WTC11 (cell line): ENCODE results near the gene PAK5. TPM values are rescaled to one million over a fixed set of nuclear protein-coding genes. Genes with fewer than 3 reads are reported as not detected.

Source experiments
- ATAC-seq: fragments of 200-7000 bp; cut with Tn5 transposase; 2 replicates; pipeline ENCODE4 v1.10.0; 2021; ENCODE audit warnings: mild to moderate bottlenecking, moderate library complexity
- CTCF ChIA-PET: fragments of 300-600 bp; sonication (Branson Sonifier 250); formaldehyde crosslinking; loops from one replicate; lab custom pipeline; 2021; ENCODE audit warnings: antibody characterized with exemption; lab: Charles Lee
- POLR2A ChIA-PET: fragments of 350-600 bp; sonication (Branson Sonifier 250); formaldehyde crosslinking; loops from one replicate; lab custom pipeline; 2021; ENCODE audit warnings: antibody characterized with exemption; lab: Charles Lee
- DNase-seq: peaks from one replicate; pipeline ENCODE4 v3.0.0; 2021; ENCODE audit warnings: low spot score
- H3K27ac Mint-ChIP-seq: 2 replicates; pipeline ENCODE4 v1.8.0; 2021; ENCODE audit warnings: mixed read lengths
- H3K27me3 Mint-ChIP-seq: 2 replicates; pipeline ENCODE4 v1.8.0; 2021; ENCODE audit warnings: low read depth, mild to moderate bottlenecking, moderate library complexity, mixed read lengths
- H3K36me3 Mint-ChIP-seq: 2 replicates; pipeline ENCODE4 v1.8.0; 2021; ENCODE audit warnings: mixed read lengths
- H3K4me1 Mint-ChIP-seq: 2 replicates; pipeline ENCODE4 v1.8.0; 2022; ENCODE audit warnings: mixed read lengths
- H3K4me3 Mint-ChIP-seq: 2 replicates; pipeline ENCODE4 v1.8.0; 2021; ENCODE audit warnings: mild to moderate bottlenecking, moderate library complexity, mixed read lengths
- H3K9me3 Mint-ChIP-seq: 2 replicates; pipeline ENCODE4 v1.8.0; 2021; ENCODE audit warnings: mixed read lengths
- CBFB ChIP-seq: sonication (generic); formaldehyde crosslinking; IDR thresholded peaks from 2 replicates; pipeline ENCODE4 v1.8.1; 2022; ENCODE audit warnings: mild to moderate bottlenecking, low read depth, missing genetic modification reagents
- EMX1 ChIP-seq: fragments of 250-450 bp; sonication (Bioruptor Pico); IDR thresholded peaks from 2 replicates; pipeline ENCODE4 v1.8.0; 2021; ENCODE audit warnings: mild to moderate bottlenecking
- ETV6 ChIP-seq: sonication (generic); formaldehyde crosslinking; IDR thresholded peaks from 2 replicates; pipeline ENCODE4 v1.8.1; 2022; ENCODE audit warnings: mild to moderate bottlenecking, missing genetic modification reagents
- GRHL2 ChIP-seq: fragments of 250-450 bp; sonication (Bioruptor Pico); IDR thresholded peaks from 2 replicates; pipeline ENCODE4 v1.8.0; 2022; ENCODE audit warnings: mild to moderate bottlenecking, moderate library complexity; ENCODE audit not compliant: insufficient replicate concordance, severe bottlenecking
- HMGA2 ChIP-seq: fragments of 250-450 bp; sonication (Bioruptor Pico); IDR thresholded peaks from 2 replicates; pipeline ENCODE4 v1.4.0; 2021; ENCODE audit warnings: mild to moderate bottlenecking, moderate library complexity
- JUN ChIP-seq: sonication (generic); formaldehyde crosslinking; IDR thresholded peaks from 2 replicates; pipeline ENCODE4 v1.8.0; 2023; ENCODE audit warnings: mild to moderate bottlenecking, missing genetic modification reagents
- NR2C2 ChIP-seq: sonication (generic); formaldehyde crosslinking; IDR thresholded peaks from 2 replicates; pipeline ENCODE4 v1.8.0; 2022; ENCODE audit warnings: mild to moderate bottlenecking, missing genetic modification reagents
- PRRX2 ChIP-seq: fragments of 250-450 bp; sonication (Bioruptor Pico); IDR thresholded peaks from 2 replicates; pipeline ENCODE4 v1.8.0; 2021; ENCODE audit warnings: mild to moderate bottlenecking
- ZNF416 ChIP-seq: fragments of 250-450 bp; sonication (Bioruptor Pico); IDR thresholded peaks from 2 replicates; pipeline ENCODE4 v1.9.0; 2021; ENCODE audit warnings: mild to moderate bottlenecking, inconsistent platforms
- ZNF671 ChIP-seq: fragments of 250-450 bp; sonication (Bioruptor Pico); IDR thresholded peaks from 2 replicates; pipeline ENCODE4 v1.8.0; 2021; ENCODE audit warnings: mild to moderate bottlenecking
- total RNA-seq: library from RNA; stranded (reverse); gene quantifications from 3 replicates; pipeline ENCODE4 v1.2.3, GENCODE V29; 2021
- TF ChIP-seq, protein P1 (sequence below): fragments of 200-600 bp; IDR thresholded peaks from 2 replicates; pipeline ENCODE4 v1.8.0; 2022; ENCODE audit warnings: antibody characterized with exemption
- TF ChIP-seq, protein P2 (sequence below): sonication (generic); formaldehyde crosslinking; IDR thresholded peaks from 2 replicates; pipeline ENCODE4 v1.8.1; 2022; ENCODE audit warnings: mild to moderate bottlenecking, missing genetic modification reagents, moderate library complexity, borderline replicate concordance
- TF ChIP-seq, protein P3 (sequence below): sonication (generic); formaldehyde crosslinking; IDR thresholded peaks from 2 replicates; pipeline ENCODE4 v1.8.0; 2022; ENCODE audit warnings: mild to moderate bottlenecking, missing genetic modification reagents
- TF ChIP-seq, protein P4 (sequence below): sonication (generic); formaldehyde crosslinking; IDR thresholded peaks from 2 replicates; pipeline ENCODE4 v1.8.1; 2023; ENCODE audit warnings: mild to moderate bottlenecking, missing genetic modification reagents
- TF ChIP-seq, protein P5 (sequence below): sonication (generic); formaldehyde crosslinking; IDR thresholded peaks from 2 replicates; pipeline ENCODE4 v1.8.1; 2022; ENCODE audit warnings: missing genetic modification reagents, borderline replicate concordance
- TF ChIP-seq, protein P6 (sequence below): sonication (generic); formaldehyde crosslinking; IDR thresholded peaks from 2 replicates; pipeline ENCODE4 v1.8.0; 2022; ENCODE audit warnings: mild to moderate bottlenecking, missing genetic modification reagents
- TF ChIP-seq, protein P7 (sequence below): fragments of 250-450 bp; sonication (Bioruptor Pico); IDR thresholded peaks from 2 replicates; pipeline ENCODE4 v1.9.0; 2021; ENCODE audit warnings: moderate library complexity, mild to moderate bottlenecking, inconsistent platforms, borderline replicate concordance
- TF ChIP-seq, protein P8 (sequence below): sonication (generic); formaldehyde crosslinking; IDR thresholded peaks from 2 replicates; pipeline ENCODE4 v1.8.1; 2023; ENCODE audit warnings: mild to moderate bottlenecking, missing genetic modification reagents
- TF ChIP-seq, protein P9 (sequence below): sonication (generic); formaldehyde crosslinking; IDR thresholded peaks from 2 replicates; pipeline ENCODE4 v1.8.1; 2023; ENCODE audit warnings: mild to moderate bottlenecking, missing genetic modification reagents, borderline replicate concordance
- TF ChIP-seq, protein P10 (sequence below): sonication (generic); formaldehyde crosslinking; IDR thresholded peaks from 2 replicates; pipeline ENCODE4 v1.8.0; 2023; ENCODE audit warnings: missing genetic modification reagents

Gene PAK5
- total RNA-seq, 1 experiment from 2014 or later: 0.31 TPM

DNA sequence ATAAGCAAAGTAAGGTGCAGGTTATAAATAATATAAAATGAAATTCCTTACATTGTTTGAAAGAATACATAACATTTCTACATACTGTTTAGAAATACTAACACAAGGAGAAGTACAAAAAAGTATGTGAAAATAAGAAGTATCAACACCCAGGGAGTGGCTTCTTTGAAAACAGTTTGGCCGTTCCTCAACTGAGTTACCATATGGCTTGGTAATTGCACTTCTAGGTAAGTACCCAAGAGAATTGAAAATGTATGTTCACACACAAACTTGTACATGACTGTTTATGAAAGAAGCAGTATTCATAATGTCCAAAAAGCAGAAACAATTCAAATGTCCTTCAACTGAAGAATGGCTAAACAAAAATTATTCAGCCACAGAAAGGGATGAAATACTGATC lies 30.7 kb downstream of the PAK5 start (continued):
- TF ChIP-seq ZNF416 (no peak), CBFB (CRISPR knock-in tag) (no peak)
- TF ChIP-seq, protein P1, sequence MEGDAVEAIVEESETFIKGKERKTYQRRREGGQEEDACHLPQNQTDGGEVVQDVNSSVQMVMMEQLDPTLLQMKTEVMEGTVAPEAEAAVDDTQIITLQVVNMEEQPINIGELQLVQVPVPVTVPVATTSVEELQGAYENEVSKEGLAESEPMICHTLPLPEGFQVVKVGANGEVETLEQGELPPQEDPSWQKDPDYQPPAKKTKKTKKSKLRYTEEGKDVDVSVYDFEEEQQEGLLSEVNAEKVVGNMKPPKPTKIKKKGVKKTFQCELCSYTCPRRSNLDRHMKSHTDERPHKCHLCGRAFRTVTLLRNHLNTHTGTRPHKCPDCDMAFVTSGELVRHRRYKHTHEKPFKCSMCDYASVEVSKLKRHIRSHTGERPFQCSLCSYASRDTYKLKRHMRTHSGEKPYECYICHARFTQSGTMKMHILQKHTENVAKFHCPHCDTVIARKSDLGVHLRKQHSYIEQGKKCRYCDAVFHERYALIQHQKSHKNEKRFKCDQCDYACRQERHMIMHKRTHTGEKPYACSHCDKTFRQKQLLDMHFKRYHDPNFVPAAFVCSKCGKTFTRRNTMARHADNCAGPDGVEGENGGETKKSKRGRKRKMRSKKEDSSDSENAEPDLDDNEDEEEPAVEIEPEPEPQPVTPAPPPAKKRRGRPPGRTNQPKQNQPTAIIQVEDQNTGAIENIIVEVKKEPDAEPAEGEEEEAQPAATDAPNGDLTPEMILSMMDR: no peak
- TF ChIP-seq, protein P2, sequence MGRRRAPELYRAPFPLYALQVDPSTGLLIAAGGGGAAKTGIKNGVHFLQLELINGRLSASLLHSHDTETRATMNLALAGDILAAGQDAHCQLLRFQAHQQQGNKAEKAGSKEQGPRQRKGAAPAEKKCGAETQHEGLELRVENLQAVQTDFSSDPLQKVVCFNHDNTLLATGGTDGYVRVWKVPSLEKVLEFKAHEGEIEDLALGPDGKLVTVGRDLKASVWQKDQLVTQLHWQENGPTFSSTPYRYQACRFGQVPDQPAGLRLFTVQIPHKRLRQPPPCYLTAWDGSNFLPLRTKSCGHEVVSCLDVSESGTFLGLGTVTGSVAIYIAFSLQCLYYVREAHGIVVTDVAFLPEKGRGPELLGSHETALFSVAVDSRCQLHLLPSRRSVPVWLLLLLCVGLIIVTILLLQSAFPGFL (CRISPR knock-in tag): no peak

DNA sequence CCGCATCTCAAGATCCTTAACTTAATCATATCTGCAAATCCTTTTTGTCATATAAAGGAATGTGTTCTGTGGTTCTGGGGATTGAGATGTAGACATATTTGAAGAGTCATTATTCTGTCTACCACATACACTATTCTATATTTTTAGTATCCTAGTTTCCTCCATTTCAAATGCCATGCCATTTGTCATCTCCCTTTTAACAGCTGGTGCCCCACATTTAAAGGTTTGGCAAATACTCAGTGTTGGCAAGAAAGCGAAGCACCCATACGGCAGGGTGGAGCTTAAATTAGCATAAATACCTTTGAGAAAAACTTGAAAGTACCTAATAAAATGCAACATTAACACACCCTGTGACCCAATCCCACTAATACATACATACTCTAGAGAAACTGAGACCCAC lies 31.7 kb downstream of the PAK5 start:
- ChIA-PET POLR2A (no interaction called here), CTCF (no interaction called here)
- Mint-ChIP-seq H3K27me3 (no peaks in the 10 kb centered on the region), H3K36me3 (no peaks in the 10 kb centered on the region), H3K4me3 (no peak overlapping the region), H3K4me1 (peaks cover 4% of the 10 kb centered on the region; the same call in 1 of the 2 replicates), H3K9me3 (peaks cover 10% of the 10 kb centered on the region), H3K27ac (no peak overlapping the region)
- ATAC-seq (no peak), DNase-seq (no peak)
- TF ChIP-seq NR2C2 (CRISPR knock-in tag) (no peak), HMGA2 (CRISPR knock-in tag) (no peak), ZNF671 (no peak), JUN (CRISPR knock-in tag) (no peak), GRHL2 (CRISPR knock-in tag) (no peak), PRRX2 (no peak), ETV6 (no peak), EMX1 (CRISPR knock-in tag) (no peak)
- TF ChIP-seq, protein P3, sequence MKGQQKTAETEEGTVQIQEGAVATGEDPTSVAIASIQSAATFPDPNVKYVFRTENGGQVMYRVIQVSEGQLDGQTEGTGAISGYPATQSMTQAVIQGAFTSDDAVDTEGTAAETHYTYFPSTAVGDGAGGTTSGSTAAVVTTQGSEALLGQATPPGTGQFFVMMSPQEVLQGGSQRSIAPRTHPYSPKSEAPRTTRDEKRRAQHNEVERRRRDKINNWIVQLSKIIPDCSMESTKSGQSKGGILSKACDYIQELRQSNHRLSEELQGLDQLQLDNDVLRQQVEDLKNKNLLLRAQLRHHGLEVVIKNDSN (CRISPR knock-in tag): no peak
- TF ChIP-seq, protein P4, sequence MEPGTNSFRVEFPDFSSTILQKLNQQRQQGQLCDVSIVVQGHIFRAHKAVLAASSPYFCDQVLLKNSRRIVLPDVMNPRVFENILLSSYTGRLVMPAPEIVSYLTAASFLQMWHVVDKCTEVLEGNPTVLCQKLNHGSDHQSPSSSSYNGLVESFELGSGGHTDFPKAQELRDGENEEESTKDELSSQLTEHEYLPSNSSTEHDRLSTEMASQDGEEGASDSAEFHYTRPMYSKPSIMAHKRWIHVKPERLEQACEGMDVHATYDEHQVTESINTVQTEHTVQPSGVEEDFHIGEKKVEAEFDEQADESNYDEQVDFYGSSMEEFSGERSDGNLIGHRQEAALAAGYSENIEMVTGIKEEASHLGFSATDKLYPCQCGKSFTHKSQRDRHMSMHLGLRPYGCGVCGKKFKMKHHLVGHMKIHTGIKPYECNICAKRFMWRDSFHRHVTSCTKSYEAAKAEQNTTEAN (CRISPR knock-in tag): no peak
- TF ChIP-seq, protein P5, sequence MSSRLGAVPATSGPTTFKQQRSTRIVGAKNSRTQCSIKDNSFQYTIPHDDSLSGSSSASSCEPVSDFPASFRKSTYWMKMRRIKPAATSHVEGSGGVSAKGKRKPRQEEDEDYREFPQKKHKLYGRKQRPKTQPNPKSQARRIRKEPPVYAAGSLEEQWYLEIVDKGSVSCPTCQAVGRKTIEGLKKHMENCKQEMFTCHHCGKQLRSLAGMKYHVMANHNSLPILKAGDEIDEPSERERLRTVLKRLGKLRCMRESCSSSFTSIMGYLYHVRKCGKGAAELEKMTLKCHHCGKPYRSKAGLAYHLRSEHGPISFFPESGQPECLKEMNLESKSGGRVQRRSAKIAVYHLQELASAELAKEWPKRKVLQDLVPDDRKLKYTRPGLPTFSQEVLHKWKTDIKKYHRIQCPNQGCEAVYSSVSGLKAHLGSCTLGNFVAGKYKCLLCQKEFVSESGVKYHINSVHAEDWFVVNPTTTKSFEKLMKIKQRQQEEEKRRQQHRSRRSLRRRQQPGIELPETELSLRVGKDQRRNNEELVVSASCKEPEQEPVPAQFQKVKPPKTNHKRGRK (CRISPR knock-in tag): no peak
- TF ChIP-seq, protein P6, sequence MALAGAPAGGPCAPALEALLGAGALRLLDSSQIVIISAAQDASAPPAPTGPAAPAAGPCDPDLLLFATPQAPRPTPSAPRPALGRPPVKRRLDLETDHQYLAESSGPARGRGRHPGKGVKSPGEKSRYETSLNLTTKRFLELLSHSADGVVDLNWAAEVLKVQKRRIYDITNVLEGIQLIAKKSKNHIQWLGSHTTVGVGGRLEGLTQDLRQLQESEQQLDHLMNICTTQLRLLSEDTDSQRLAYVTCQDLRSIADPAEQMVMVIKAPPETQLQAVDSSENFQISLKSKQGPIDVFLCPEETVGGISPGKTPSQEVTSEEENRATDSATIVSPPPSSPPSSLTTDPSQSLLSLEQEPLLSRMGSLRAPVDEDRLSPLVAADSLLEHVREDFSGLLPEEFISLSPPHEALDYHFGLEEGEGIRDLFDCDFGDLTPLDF (CRISPR knock-in tag): no peak
- TF ChIP-seq, protein P7, sequence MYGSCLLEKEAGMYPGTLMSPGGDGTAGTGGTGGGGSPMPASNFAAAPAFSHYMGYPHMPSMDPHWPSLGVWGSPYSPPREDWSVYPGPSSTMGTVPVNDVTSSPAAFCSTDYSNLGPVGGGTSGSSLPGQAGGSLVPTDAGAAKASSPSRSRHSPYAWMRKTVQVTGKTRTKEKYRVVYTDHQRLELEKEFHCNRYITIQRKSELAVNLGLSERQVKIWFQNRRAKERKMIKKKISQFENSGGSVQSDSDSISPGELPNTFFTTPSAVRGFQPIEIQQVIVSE (CRISPR knock-in tag): no peak
- TF ChIP-seq, protein P8, sequence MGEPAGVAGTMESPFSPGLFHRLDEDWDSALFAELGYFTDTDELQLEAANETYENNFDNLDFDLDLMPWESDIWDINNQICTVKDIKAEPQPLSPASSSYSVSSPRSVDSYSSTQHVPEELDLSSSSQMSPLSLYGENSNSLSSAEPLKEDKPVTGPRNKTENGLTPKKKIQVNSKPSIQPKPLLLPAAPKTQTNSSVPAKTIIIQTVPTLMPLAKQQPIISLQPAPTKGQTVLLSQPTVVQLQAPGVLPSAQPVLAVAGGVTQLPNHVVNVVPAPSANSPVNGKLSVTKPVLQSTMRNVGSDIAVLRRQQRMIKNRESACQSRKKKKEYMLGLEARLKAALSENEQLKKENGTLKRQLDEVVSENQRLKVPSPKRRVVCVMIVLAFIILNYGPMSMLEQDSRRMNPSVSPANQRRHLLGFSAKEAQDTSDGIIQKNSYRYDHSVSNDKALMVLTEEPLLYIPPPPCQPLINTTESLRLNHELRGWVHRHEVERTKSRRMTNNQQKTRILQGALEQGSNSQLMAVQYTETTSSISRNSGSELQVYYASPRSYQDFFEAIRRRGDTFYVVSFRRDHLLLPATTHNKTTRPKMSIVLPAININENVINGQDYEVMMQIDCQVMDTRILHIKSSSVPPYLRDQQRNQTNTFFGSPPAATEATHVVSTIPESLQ: no peak
- TF ChIP-seq, protein P9, sequence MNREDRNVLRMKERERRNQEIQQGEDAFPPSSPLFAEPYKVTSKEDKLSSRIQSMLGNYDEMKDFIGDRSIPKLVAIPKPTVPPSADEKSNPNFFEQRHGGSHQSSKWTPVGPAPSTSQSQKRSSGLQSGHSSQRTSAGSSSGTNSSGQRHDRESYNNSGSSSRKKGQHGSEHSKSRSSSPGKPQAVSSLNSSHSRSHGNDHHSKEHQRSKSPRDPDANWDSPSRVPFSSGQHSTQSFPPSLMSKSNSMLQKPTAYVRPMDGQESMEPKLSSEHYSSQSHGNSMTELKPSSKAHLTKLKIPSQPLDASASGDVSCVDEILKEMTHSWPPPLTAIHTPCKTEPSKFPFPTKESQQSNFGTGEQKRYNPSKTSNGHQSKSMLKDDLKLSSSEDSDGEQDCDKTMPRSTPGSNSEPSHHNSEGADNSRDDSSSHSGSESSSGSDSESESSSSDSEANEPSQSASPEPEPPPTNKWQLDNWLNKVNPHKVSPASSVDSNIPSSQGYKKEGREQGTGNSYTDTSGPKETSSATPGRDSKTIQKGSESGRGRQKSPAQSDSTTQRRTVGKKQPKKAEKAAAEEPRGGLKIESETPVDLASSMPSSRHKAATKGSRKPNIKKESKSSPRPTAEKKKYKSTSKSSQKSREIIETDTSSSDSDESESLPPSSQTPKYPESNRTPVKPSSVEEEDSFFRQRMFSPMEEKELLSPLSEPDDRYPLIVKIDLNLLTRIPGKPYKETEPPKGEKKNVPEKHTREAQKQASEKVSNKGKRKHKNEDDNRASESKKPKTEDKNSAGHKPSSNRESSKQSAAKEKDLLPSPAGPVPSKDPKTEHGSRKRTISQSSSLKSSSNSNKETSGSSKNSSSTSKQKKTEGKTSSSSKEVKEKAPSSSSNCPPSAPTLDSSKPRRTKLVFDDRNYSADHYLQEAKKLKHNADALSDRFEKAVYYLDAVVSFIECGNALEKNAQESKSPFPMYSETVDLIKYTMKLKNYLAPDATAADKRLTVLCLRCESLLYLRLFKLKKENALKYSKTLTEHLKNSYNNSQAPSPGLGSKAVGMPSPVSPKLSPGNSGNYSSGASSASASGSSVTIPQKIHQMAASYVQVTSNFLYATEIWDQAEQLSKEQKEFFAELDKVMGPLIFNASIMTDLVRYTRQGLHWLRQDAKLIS: no peak
- TF ChIP-seq, protein P10, sequence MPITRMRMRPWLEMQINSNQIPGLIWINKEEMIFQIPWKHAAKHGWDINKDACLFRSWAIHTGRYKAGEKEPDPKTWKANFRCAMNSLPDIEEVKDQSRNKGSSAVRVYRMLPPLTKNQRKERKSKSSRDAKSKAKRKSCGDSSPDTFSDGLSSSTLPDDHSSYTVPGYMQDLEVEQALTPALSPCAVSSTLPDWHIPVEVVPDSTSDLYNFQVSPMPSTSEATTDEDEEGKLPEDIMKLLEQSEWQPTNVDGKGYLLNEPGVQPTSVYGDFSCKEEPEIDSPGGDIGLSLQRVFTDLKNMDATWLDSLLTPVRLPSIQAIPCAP (CRISPR knock-in tag): no peak
